HG02943 (cell line): ENCODE results near the gene SNX13.
"Not testable (repeated sequence)": the region's sequence is repeated elsewhere in the genome, so short reads cannot be mapped to it uniquely, and the experiment has no call there.

Experiments used
- ATAC-seq: cut with Tn5 transposase; IDR thresholded peaks from one replicate; pipeline ENCODE4 v1.9.1; 2021; ENCODE audit warnings: mild to moderate bottlenecking, low read depth, moderate library complexity; ENCODE audit not compliant: unreplicated experiment

SNX13 gene

DNA sequence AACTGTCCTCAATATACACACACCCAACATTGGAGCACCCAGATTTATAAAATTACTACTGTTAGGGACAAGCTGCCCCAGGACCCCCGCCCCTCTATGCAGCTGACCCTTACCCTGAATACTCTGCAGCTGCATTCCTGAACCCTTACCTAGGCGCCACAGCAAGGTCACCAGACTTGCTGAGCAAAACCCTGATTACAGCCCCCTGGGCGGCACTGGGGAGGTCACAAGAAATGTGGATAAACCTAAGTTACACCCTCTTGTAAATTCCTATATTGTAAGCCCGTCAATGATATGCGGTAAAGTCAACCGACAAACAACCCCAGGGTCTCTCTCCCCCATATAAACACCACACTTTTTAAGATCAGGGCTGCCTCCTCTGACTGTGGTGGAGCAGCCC lies 25.1 kb downstream of the SNX13 start:
- ATAC-seq: no peak

DNA sequence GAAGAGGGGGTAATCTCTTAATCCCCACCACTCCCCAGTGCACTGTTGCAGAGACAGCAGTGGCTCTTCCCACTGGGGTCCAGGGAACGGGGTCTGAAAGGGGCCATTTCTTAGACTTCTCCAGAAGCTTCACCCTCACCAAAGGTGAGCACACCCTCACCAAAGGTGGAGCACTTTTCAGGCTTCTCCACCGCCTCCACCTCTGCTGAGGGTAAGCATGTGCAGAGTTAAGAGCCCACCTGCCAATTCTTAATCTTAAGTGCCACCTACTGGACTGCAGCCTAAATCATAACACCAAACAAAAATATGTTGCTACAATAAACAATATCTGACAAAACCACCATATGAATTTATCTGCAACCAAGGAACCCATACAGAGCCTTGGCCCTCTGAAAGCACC lies 27.0 kb downstream of the SNX13 start:
- ATAC-seq: no peak

DNA sequence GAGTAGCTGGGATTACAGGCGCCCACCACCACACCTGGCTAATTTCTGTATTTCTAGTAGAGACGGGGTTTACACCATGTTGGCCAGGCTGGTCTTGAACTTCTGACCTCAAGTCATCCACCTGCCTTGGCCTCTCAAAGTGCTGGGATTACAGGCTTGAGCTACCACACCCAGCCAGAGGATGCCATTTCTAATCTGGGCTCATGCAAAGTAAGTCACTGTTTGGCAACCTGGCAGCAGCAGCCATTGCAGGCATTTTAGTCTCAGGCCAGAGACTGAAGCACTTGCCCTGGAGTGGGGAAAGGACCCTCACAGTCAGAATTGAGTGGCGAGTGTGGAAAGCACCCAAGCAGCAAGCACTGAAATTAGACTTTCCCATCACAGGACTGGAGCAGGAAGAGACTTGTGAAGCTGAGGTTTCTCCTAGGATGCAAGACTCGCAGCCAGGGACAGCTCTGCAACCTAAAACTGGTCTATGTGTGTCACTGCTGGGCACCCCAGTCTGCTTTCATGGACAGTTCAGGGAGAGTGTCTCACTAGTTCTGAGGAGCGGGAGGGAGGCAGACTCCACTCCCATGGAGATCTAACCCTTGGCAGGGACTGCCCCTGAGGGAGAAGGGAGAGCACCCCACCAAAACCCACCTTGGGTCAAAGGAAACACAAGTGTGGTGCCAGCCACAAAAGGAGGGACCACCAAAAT lies 27.6 kb downstream of the SNX13 start:
- no peak for ATAC-seq

DNA sequence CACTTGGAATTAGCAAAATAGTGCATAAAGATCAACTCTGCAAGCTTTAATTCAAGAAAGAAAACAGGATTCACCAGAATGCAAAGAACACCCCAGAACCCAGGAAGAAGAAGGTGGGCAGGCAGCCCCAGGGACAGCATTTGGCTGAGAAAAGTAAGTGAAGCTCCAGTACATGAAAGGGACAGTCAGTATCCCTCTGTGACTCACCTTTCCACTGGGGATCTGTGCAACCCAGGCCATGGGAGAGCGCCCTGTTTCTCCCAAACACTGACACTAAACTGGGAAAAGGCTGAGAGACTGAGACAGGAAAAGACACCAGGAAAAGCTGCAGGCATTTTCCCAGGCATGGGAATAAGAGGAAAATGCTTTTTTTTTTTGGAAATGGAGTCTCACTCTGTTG lies 28.2 kb downstream of the SNX13 start:
- ATAC-seq: no peak

DNA sequence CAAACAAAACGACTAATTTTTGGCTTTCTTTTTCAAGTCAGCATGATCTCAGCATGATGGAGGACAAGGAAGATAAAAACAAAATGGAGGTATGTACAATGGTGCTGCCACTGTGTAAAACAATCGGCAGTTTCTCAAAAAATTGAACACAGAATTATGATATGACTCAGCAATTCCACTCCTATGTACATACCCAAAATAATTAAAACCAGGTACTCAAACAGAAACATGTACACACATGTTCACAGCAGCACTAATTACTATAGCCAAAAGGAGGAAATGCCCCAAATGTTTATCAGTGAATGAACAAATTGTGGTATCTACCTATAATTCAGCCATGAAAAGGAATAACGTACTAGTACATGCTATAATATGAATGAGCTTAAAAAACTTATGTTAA lies 29.9 kb downstream of the SNX13 start:
- no peak for ATAC-seq

DNA sequence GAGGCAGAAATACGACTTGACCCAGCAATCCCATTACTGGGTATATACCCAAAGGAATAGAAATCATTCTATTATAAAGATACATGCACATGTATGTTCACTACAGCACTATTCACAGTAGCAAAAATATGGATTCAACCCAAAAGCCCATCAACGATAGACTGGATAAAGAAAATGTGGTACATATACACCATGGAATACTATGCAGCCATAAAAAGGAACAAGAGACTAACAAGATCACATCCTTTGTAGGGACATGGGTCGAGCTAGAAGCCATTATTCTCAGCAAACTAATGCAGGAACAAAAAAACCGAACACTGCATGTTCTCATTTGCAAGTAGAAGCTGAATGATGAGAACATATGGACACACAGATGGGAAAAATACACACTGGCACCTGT lies 31.0 kb downstream of the SNX13 start:
- not testable (repeated sequence) for ATAC-seq

DNA sequence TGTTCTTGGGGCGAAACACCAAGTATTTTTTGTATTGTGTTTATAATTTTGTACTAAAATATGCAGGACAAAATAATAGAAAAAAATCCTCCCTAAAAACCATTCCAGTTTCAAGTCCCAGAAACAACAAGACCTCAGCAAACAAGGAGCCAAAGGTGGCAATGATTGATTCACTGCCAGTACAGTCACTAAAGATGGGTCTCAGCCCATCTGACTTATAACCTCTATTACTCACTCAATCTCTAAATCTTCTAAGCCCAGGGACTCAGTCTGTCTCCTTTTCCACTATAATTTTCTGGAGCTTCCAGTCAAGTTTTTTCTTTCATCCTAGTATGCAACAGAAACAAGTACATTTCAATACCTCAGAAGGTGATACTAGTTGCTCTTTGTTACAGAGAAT lies 33.3 kb downstream of the SNX13 start:
- ATAC-seq: no peak

DNA sequence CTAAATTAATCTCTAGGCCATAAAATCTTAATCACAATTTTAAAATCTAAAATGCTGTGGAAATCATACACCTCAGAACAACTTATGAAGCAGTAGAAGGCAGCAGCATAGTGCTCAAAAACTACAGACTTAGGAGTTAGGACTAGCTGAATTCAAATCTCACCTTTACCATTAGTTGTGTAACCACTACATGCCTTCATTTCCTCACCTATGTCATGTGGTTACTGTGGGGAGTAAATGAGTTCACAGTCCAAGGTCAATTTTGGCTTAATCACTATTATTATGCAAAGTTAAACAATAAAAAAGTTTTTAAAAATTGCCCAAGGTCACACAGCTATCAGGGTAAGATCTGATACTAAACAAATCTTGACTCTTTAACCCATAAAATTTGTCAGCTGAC lies 37.0 kb downstream of the SNX13 start:
- ATAC-seq: no peak

DNA sequence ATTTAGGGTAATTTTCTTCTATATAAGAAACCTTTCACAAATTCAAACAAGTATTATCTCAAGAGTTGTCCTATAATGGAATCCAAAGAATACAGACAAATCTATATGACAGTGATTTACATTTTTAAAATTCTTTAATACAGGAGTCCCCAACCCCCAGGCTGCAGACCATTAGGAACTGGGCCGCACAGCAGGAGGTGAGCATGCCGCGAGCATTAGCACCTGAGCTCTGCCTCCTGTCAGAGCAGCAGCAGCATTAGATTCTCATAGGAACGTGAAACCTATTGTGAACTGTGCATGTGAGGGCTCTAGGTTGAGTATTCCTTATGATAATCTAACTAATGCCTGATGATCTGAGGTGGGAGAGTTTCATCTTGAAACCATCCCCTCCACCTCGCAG lies 37.7 kb downstream of the SNX13 start:
- ATAC-seq: no peak

DNA sequence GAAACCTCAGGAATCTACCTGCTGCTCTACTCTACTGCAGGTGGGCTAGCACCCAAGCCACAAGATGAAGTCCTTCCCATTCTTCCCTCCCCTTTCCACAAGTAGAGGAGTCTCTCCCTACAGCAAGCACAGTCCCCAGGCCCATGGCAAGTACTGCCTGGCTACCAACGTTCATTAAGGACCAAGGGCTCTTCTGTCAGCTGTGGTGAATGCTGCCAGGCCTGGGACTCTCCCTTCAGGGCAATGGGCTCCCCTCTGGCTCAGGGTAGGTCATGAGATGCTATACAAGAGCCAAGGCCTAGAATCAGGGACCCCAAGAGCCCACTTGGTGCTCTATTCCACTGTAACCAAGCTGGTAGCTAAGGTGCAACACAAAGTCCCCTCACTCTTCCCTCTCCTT lies 39.8 kb downstream of the SNX13 start:
- no peak for ATAC-seq

DNA sequence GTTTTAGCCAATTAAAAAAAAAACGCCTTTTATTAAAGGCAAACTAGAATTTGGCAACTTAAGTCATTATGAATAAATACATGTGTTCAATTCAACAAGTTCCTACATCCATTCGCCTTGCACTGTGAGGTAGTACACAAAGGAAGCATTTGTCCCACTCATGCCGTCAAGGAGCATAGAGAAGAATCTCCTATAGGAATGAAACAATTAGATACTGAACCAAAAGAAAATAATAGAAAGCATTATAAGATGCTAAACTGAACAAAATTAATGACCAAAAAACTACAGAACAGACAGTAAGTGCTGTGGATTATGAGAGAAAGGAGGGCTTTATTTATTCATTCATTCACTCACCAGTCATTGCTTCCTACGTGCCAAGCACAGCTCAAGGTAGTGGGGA lies 42.2 kb downstream of the SNX13 start:
- no peak for ATAC-seq

DNA sequence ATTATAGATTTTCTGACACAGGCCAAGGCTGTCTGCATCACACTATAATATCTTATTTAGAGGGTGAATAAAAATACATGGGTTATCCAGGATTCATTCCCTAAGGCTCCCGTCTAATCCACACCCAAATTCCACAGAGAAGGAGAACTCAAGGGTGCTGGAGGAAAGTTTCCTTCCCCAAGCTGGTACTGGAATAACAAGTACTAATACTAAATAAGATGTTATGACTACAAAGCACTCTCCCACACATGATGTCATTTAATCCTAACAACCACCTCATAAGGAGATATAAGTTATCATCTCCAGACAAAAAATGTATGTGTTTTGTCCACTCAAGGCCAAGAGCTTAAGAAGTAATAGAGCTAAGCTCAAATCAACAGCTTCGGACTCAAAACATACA lies 53.0 kb downstream of the SNX13 start:
- no peak for ATAC-seq

DNA sequence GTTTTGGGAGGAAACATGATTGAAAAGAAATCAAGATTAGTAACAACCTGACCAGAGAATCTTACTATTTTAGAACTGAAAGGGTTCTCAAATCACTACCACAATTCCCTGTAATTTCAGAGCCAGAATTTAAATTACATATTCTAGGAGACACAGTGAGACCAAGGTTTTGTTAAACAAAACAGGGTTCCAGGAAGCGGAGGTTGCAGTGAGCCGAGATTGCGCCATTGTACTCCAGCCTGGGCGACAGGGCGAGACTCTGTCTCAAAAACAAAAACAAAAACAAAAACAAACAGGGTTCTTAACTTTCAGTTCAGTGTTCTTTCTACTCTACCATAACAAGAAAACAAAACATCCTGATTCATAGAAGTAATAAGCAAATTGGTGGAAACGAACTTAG lies 57.6 kb downstream of the SNX13 start:
- ATAC-seq: no peak

DNA sequence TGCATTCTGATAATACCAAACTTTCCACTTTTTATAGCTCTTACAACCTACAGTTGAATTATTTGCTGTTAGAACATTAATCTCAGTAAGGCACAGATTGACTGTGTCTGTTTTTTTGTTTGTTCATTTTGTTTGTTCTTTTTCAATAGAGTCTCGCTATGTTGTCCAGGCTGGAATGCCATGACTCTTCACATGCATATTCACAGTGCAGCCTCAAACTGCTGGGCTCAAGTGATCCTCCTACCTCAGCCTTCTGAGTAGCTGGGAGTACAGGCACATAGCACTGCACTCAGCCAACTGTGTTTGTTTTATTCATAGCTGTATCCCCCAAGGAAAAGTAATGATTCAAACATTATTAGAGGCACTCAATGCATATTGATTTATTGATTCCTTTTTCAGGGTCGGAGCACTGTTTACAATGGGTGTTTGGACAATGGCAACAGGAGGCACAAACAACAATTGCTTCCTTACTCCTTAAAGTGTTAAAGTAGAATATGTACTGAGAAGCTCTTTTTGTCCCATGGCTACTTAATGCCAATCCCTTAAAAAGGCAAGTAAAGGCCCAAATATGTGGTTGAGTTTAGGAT lies 61.1 kb downstream of the SNX13 start:
- no peak for ATAC-seq

DNA sequence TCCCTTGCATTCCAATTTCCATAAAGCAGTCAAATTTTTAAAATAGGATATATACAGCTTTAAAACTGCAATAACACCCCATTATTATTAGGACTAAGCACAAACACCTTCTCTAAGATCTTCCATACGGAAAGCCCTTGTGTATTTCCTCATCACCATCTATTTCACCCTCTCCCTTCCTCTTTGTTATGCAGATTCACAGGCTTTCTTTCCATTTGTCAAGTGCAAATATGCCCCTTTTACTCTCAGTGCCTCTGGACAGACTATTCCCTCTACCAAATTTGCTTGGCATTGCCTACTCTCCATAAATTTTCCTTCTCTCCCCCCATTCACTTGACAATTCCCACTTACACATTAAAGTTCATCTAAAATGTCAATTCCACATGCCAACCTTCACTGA lies 61.7 kb downstream of the SNX13 start:
- ATAC-seq: no peak

DNA sequence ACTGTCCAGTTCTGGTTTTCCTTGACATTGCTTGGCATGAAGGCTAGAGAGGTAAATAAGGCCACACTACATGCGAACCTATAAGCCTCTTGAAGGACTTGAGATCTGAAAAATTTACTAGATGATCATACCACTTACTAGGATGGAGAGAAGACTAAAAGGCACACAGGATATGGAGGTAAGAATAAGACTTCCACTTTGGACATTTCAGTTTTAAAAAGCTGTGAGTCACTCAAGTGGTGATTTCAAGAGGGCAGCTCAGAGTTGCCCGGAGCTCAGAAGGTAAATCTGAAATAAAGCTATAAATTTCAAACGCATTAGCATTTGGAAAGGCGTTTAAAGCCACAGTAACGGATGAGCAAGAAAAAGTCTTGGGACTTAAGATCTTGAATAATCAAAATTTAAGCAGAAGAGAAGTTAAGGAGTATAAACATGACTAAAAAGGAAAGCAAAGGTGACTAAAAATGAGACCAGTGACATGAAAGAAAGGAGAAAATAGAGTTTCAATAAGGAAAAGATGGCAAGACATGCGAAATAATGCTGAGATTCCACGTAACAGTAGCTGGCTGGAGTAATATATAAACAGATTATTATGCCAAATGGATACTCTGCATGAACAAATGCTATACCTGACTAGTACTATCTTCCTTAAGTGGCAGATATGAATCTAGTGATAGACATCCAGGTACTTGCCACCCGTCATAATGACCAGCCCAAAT lies 68.3 kb downstream of the SNX13 start:
- no peak for ATAC-seq

DNA sequence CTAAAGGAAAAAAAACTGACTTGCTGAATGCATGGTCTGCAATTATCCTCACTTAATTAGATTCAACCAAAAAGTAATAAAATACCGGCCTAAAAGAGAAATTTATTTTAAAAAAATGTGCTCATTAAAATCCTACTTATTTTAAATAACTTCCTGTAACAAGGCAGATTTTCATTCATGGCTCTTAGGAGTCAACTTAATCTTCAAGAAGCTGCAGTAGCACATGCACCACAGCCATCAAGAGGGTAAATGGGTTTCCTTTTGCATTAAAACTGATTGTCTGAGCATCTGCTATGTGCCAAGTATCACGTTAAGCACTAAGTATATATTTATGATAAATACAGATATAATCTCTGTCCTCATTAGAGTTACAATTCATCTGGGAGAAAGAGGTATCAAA lies 69.9 kb downstream of the SNX13 start:
- ATAC-seq: no peak

DNA sequence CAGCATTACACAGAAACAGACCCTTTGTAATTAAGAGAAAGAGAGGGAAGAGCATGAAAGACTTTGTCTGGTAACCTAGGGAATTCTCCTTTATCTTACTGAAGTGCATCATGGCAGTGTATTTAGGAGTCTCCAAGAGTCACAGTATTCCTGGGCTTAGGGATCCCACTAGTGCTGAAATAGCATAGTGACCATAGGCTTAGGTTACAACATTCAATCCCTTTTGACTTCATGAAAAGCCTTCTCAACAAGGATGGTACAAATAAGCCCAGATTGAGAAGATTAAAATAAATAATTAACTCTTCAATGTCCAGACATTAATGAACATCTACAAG lies 76.5 kb downstream of the SNX13 start:
- no peak for ATAC-seq

DNA sequence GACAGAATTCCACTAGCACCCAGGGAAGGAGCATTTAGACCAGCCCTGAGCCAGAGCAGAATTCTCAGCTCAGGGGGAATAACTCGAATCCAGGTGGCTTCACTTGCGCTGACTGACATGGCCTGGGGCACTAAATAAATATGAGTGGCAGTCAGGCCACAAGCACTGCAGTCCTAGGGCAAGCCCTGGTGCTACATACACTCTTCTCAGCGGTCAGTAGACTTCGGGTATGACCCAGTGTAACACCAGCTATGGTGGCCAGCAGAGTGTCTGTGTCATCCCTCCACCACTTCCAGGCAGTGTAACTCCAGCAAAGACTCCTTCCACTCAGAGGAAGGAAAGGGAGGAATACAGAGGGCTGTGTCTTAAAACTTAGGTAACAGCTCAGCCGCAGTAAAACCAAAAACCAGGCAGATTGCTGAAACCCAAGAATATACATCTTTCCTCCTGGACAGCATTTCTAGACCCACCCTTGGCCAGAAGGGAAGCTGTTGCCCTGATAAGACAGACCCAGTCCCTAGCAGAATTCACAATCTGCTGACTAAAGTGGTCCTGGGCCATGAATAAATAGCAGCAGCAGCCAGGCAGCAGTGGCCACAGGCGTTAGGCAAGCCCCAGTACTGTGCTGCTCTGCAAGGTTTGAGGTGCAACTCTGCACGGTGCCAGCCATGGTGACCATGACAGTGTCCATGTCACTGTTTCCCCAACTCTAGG lies 77.0 kb downstream of the SNX13 start:
- no peak for ATAC-seq

DNA sequence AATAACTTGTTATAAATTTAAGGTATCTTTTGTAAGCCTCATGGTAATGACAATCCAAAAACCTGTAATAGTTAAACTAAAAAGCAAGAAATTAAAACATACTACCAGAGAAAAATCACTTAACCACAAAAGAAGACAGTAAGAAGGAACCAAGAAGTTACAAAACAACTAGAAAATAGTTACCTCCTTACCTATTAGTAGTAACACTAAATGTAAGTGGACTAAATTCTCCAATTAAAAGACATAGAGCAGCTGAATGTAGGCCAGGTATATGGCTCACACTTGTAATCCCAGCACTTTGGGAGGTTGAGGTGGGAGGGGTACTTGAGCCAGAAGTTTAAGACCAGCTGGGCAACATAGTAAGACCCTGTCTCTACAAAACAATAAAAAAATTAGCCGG lies 84.0 kb downstream of the SNX13 start:
- ATAC-seq: no peak

DNA sequence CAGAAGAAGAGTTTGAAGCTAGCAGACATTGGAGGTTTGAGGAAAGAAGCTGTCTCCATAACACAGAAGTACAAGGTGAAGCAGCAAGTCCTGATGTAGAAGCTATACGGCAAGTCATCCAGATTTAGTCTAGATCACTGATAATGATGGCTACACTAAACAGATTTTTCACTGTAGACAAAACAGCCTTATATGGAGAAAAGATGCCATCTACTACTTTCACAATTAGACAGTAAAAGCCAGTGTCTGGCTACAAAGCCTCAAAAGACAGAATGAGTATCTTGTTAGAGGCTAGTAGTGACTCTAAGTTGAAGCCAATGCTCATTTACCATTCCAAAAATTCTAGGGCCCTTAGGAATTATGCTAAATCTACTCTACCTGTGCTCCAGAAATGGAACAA lies 85.1 kb downstream of the SNX13 start:
- ATAC-seq: no peak
